GF-D8 (cell line): ENCODE data around the gene KIAA1217.
"Not testable (repeated sequence)": the region's sequence is repeated elsewhere in the genome, so short reads cannot be mapped to it uniquely, and the experiment has no call there.

Source experiments
- DNase-seq: peaks from one replicate; lab custom pipeline; 2025; lab: John Stamatoyannopoulos, UW

The KIAA1217 gene

GRCh38 chr10:24340883-24341282 lies 131.9 kb downstream of the KIAA1217 start:
- DNase-seq = no peak

GRCh38 chr10:24341371-24341770 lies 132.4 kb downstream of the KIAA1217 start:
- DNase-seq = no peak

- DNase-seq = no peak
Measured at GRCh38 chr10:24341897-24342296, 133.0 kb downstream of the KIAA1217 start.

GRCh38 chr10:24343686-24344085 lies 134.7 kb downstream of the KIAA1217 start:
- DNase-seq = no peak

GRCh38 chr10:24344279-24344678 lies 135.3 kb downstream of the KIAA1217 start:
- DNase-seq = peak; percentile 23

- no peak for DNase-seq
Measured at GRCh38 chr10:24344695-24345463, 135.9 kb downstream of the KIAA1217 start.

- DNase-seq = no peak
Measured at GRCh38 chr10:24346877-24347519, 138.1 kb downstream of the KIAA1217 start.

GRCh38 chr10:24349379-24350001 lies 140.6 kb downstream of the KIAA1217 start:
- no peak for DNase-seq

GRCh38 chr10:24350070-24350921 lies 141.4 kb downstream of the KIAA1217 start:
- DNase-seq = no peak

GRCh38 chr10:24350922-24351225 lies 141.9 kb downstream of the KIAA1217 start:
- not testable (repeated sequence) for DNase-seq

- no peak for DNase-seq
Measured at GRCh38 chr10:24351961-24352360, 143.0 kb downstream of the KIAA1217 start.

GRCh38 chr10:24352399-24352798 lies 143.5 kb downstream of the KIAA1217 start:
- no peak for DNase-seq

- no peak for DNase-seq
Measured at GRCh38 chr10:24353319-24353718, 144.4 kb downstream of the KIAA1217 start.

- DNase-seq = no peak
Measured at GRCh38 chr10:24355056-24355688, 146.2 kb downstream of the KIAA1217 start.

- DNase-seq = no peak
Measured at GRCh38 chr10:24357344-24358004, 148.5 kb downstream of the KIAA1217 start.

- no peak for DNase-seq
Measured at GRCh38 chr10:24358022-24358421, 149.1 kb downstream of the KIAA1217 start.

GRCh38 chr10:24360282-24361127 lies 151.6 kb downstream of the KIAA1217 start:
- no peak for DNase-seq

- DNase-seq = no peak
Measured at GRCh38 chr10:24363070-24363469, 154.1 kb downstream of the KIAA1217 start.

GRCh38 chr10:24367688-24368087 lies 158.8 kb downstream of the KIAA1217 start:
- DNase-seq = no peak

GRCh38 chr10:24370877-24371276 lies 161.9 kb downstream of the KIAA1217 start:
- DNase-seq = no peak
